ENCODE data around the gene SCN3A.

Gene SCN3A

GRCh38 chr2:165198181-165198580, 5.7 kb downstream of the SCN3A start:
- no peak overlapping the region for H2AK5ac ChIP-seq (ENCODE audit: low read length)
- WGBS (ENCODE audit: extremely low coverage, insufficient coverage, low lambda C conversion rate) = no CpG with 5 or more reads among the region's 2 CpGs

GRCh38 chr2:165197346-165197745, 6.5 kb downstream of the SCN3A start:
- no CpG with 5 or more reads among the region's 1 CpG for WGBS (ENCODE audit: extremely low coverage, insufficient coverage, low lambda C conversion rate)
- Histone ChIP-seq H3K27me3 (ENCODE audit: insufficient read depth, low read length, poor library complexity) (no peaks in the 10 kb centered on the region), H2BK15ac (replicated peaks; ENCODE audit: low read depth) (no peak overlapping the region), H3K4me2 (ENCODE audit: low read length) (no peak overlapping the region), H3K36me3 (ENCODE audit: control insufficient read depth, insufficient read depth, low read length) (no peaks in the 10 kb centered on the region), H3K79me1 (ENCODE audit: low read length) (no peaks in the 10 kb centered on the region), H3K27ac (ENCODE audit: low read depth, low read length) (no peak overlapping the region), H3K4me1 (ENCODE audit: control insufficient read depth, low read depth, low read length) (no peaks in the 10 kb centered on the region), H4K5ac (ENCODE audit: low read length) (no peak overlapping the region), H3K23ac (ENCODE audit: low read length) (no peak overlapping the region), H2BK5ac (ENCODE audit: low read length) (no peak overlapping the region), H3K4me3 (ENCODE audit: low read length) (no peak overlapping the region), H3K18ac (ENCODE audit: low read length) (no peak overlapping the region), H3K56ac (ENCODE audit: low read length) (no peak overlapping the region), H3K9ac (ENCODE audit: low read length) (no peak overlapping the region), H3K4ac (ENCODE audit: low read depth, low read length) (no peak overlapping the region), H2BK120ac (ENCODE audit: low read depth, low read length) (no peak overlapping the region), H4K8ac (ENCODE audit: low read depth, low read length) (no peak overlapping the region), H2AK5ac (ENCODE audit: low read length) (no peak overlapping the region), H3K79me2 (ENCODE audit: control insufficient read depth, insufficient read depth, low read length) (no peaks in the 10 kb centered on the region)
- no peak for DNase-seq

More at GRCh38 chr2:165198181-165198580, 5.7 kb downstream of the SCN3A start:
- H3K27me3 ChIP-seq (ENCODE audit: insufficient read depth, low read length, poor library complexity) = no peaks in the 10 kb centered on the region
- H3K27ac ChIP-seq (ENCODE audit: low read depth, low read length) = no peak overlapping the region
- no peak overlapping the region for H4K8ac ChIP-seq (ENCODE audit: low read depth, low read length)
- H3K79me2 ChIP-seq (ENCODE audit: control insufficient read depth, insufficient read depth, low read length) = no peaks in the 10 kb centered on the region
- no peak overlapping the region for H2BK15ac ChIP-seq (replicated peaks; ENCODE audit: low read depth)
- no peak overlapping the region for H3K9ac ChIP-seq (ENCODE audit: low read length)
- no peak for DNase-seq
- no peak overlapping the region for H3K56ac ChIP-seq (ENCODE audit: low read length)
- no peaks in the 10 kb centered on the region for H3K4me1 ChIP-seq (ENCODE audit: control insufficient read depth, low read depth, low read length)
- H3K79me1 ChIP-seq (ENCODE audit: low read length) = no peaks in the 10 kb centered on the region
- H3K23ac ChIP-seq (ENCODE audit: low read length) = no peak overlapping the region
- H2BK5ac ChIP-seq (ENCODE audit: low read length) = no peak overlapping the region
- no peak overlapping the region for H3K4me3 ChIP-seq (ENCODE audit: low read length)
- no peak overlapping the region for H4K5ac ChIP-seq (ENCODE audit: low read length)
- H3K4me2 ChIP-seq (ENCODE audit: low read length) = no peak overlapping the region
- H3K36me3 ChIP-seq (ENCODE audit: control insufficient read depth, insufficient read depth, low read length) = no peaks in the 10 kb centered on the region
- no peak overlapping the region for H3K4ac ChIP-seq (ENCODE audit: low read depth, low read length)
- no peak overlapping the region for H3K18ac ChIP-seq (ENCODE audit: low read length)
- no peak overlapping the region for H2BK120ac ChIP-seq (ENCODE audit: low read depth, low read length)

DNA sequence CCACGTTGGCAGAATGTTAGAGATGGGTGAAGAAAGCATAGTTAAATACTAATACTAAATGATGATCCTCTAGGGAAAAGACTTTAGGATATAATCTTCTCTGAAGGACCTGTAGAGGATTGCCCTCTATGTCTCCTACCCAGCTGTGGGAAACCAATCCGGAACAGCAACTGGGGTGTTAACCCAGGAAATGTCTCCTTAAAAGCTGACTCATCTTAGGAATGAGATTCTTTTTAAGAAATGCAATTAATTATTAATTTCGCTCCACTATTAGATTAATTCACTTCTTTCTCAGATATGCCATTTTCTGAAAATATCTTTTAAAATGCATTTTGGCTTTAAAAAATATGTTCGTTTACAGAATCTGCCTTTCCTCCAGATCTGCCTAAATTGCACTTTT, 7.4 kb downstream of the SCN3A start:
- H3K27ac ChIP-seq (ENCODE audit: low read depth, low read length) = no peak overlapping the region
- no peak overlapping the region for H2BK15ac ChIP-seq (replicated peaks; ENCODE audit: low read depth)
- H3K79me2 ChIP-seq (ENCODE audit: control insufficient read depth, insufficient read depth, low read length) = no peaks in the 10 kb centered on the region
- no peak overlapping the region for H2BK120ac ChIP-seq (ENCODE audit: low read depth, low read length)
- no peaks in the 10 kb centered on the region for H3K27me3 ChIP-seq (ENCODE audit: insufficient read depth, low read length, poor library complexity)
- no peak overlapping the region for H3K4me3 ChIP-seq (ENCODE audit: low read length)
- no peak for DNase-seq
- no peak overlapping the region for H3K18ac ChIP-seq (ENCODE audit: low read length)
- no peaks in the 10 kb centered on the region for H3K4me1 ChIP-seq (ENCODE audit: control insufficient read depth, low read depth, low read length)
- H3K56ac ChIP-seq (ENCODE audit: low read length) = no peak overlapping the region
- no peak overlapping the region for H3K23ac ChIP-seq (ENCODE audit: low read length)
- H3K36me3 ChIP-seq (ENCODE audit: control insufficient read depth, insufficient read depth, low read length) = no peaks in the 10 kb centered on the region
- no peak overlapping the region for H2BK5ac ChIP-seq (ENCODE audit: low read length)
- no peaks in the 10 kb centered on the region for H3K79me1 ChIP-seq (ENCODE audit: low read length)
- H4K5ac ChIP-seq (ENCODE audit: low read length) = no peak overlapping the region
- H4K8ac ChIP-seq (ENCODE audit: low read depth, low read length) = no peak overlapping the region
- no peak overlapping the region for H3K9ac ChIP-seq (ENCODE audit: low read length)
- H3K4me2 ChIP-seq (ENCODE audit: low read length) = no peak overlapping the region
- no peak overlapping the region for H2AK5ac ChIP-seq (ENCODE audit: low read length)
- H3K4ac ChIP-seq (ENCODE audit: low read depth, low read length) = no peak overlapping the region
- no CpG with 5 or more reads among the region's 4 CpGs for WGBS (ENCODE audit: extremely low coverage, insufficient coverage, low lambda C conversion rate)

GRCh38 chr2:165193178-165193777, 10.6 kb downstream of the SCN3A start:
- Histone ChIP-seq H3K9ac (ENCODE audit: low read length) (no peak overlapping the region), H3K56ac (ENCODE audit: low read length) (no peak overlapping the region), H3K18ac (ENCODE audit: low read length) (no peak overlapping the region), H3K4ac (ENCODE audit: low read depth, low read length) (no peak overlapping the region), H3K4me2 (ENCODE audit: low read length) (no peak overlapping the region), H2AK5ac (ENCODE audit: low read length) (no peak overlapping the region), H3K27me3 (ENCODE audit: insufficient read depth, low read length, poor library complexity) (no peaks in the 10 kb centered on the region), H2BK15ac (replicated peaks; ENCODE audit: low read depth) (no peak overlapping the region), H4K5ac (ENCODE audit: low read length) (no peak overlapping the region), H2BK5ac (ENCODE audit: low read length) (no peak overlapping the region), H3K79me2 (ENCODE audit: control insufficient read depth, insufficient read depth, low read length) (no peaks in the 10 kb centered on the region), H3K36me3 (ENCODE audit: control insufficient read depth, insufficient read depth, low read length) (no peaks in the 10 kb centered on the region), H4K8ac (ENCODE audit: low read depth, low read length) (no peak overlapping the region), H2BK120ac (ENCODE audit: low read depth, low read length) (no peak overlapping the region), H3K4me3 (ENCODE audit: low read length) (no peak overlapping the region), H3K4me1 (ENCODE audit: control insufficient read depth, low read depth, low read length) (no peaks in the 10 kb centered on the region), H3K23ac (ENCODE audit: low read length) (no peak overlapping the region), H3K79me1 (ENCODE audit: low read length) (no peaks in the 10 kb centered on the region), H3K27ac (ENCODE audit: low read depth, low read length) (no peak overlapping the region)
- WGBS (ENCODE audit: extremely low coverage, insufficient coverage, low lambda C conversion rate) = no CpG with 5 or more reads among the region's 4 CpGs
- DNase-seq = no peak

GRCh38 chr2:165192729-165193128, 11.1 kb downstream of the SCN3A start:
- WGBS (ENCODE audit: extremely low coverage, insufficient coverage, low lambda C conversion rate) = no CpG with 5 or more reads among the region's 2 CpGs

GRCh38 chr2:165191096-165191728, 12.6 kb downstream of the SCN3A start:
- no peak overlapping the region for H3K56ac ChIP-seq (ENCODE audit: low read length)
- H3K4me2 ChIP-seq (ENCODE audit: low read length) = no peak overlapping the region
- no peak overlapping the region for H3K4ac ChIP-seq (ENCODE audit: low read depth, low read length)
- H3K27ac ChIP-seq (ENCODE audit: low read depth, low read length) = no peak overlapping the region
- no CpG with 5 or more reads among the region's 2 CpGs for WGBS (ENCODE audit: extremely low coverage, insufficient coverage, low lambda C conversion rate)
- H4K5ac ChIP-seq (ENCODE audit: low read length) = no peak overlapping the region
- no peaks in the 10 kb centered on the region for H3K79me1 ChIP-seq (ENCODE audit: low read length)
- no peak overlapping the region for H3K18ac ChIP-seq (ENCODE audit: low read length)
- no peak overlapping the region for H4K8ac ChIP-seq (ENCODE audit: low read depth, low read length)
- H3K36me3 ChIP-seq (ENCODE audit: control insufficient read depth, insufficient read depth, low read length) = no peaks in the 10 kb centered on the region
- H2BK15ac ChIP-seq (replicated peaks; ENCODE audit: low read depth) = no peak overlapping the region
- H3K9ac ChIP-seq (ENCODE audit: low read length) = no peak overlapping the region
- no peak overlapping the region for H2BK5ac ChIP-seq (ENCODE audit: low read length)
- H3K23ac ChIP-seq (ENCODE audit: low read length) = no peak overlapping the region
- no peak overlapping the region for H2AK5ac ChIP-seq (ENCODE audit: low read length)
- DNase-seq = no peak
- no peak overlapping the region for H2BK120ac ChIP-seq (ENCODE audit: low read depth, low read length)
- no peak overlapping the region for H3K4me3 ChIP-seq (ENCODE audit: low read length)
- no peaks in the 10 kb centered on the region for H3K79me2 ChIP-seq (ENCODE audit: control insufficient read depth, insufficient read depth, low read length)
- no peaks in the 10 kb centered on the region for H3K4me1 ChIP-seq (ENCODE audit: control insufficient read depth, low read depth, low read length)
- no peaks in the 10 kb centered on the region for H3K27me3 ChIP-seq (ENCODE audit: insufficient read depth, low read length, poor library complexity)

More at GRCh38 chr2:165192729-165193128, 11.1 kb downstream of the SCN3A start:
- Histone ChIP-seq H4K8ac (ENCODE audit: low read depth, low read length) (no peak overlapping the region), H3K9ac (ENCODE audit: low read length) (no peak overlapping the region), H3K23ac (ENCODE audit: low read length) (no peak overlapping the region), H2BK5ac (ENCODE audit: low read length) (no peak overlapping the region), H3K36me3 (ENCODE audit: control insufficient read depth, insufficient read depth, low read length) (no peaks in the 10 kb centered on the region), H3K4me1 (ENCODE audit: control insufficient read depth, low read depth, low read length) (no peaks in the 10 kb centered on the region), H3K4me3 (ENCODE audit: low read length) (no peak overlapping the region), H3K79me2 (ENCODE audit: control insufficient read depth, insufficient read depth, low read length) (no peaks in the 10 kb centered on the region), H2BK15ac (replicated peaks; ENCODE audit: low read depth) (no peak overlapping the region), H3K27ac (ENCODE audit: low read depth, low read length) (no peak overlapping the region), H3K4ac (ENCODE audit: low read depth, low read length) (no peak overlapping the region), H3K27me3 (ENCODE audit: insufficient read depth, low read length, poor library complexity) (no peaks in the 10 kb centered on the region), H2AK5ac (ENCODE audit: low read length) (no peak overlapping the region), H3K79me1 (ENCODE audit: low read length) (no peaks in the 10 kb centered on the region), H2BK120ac (ENCODE audit: low read depth, low read length) (no peak overlapping the region), H4K5ac (ENCODE audit: low read length) (no peak overlapping the region), H3K4me2 (ENCODE audit: low read length) (no peak overlapping the region), H3K18ac (ENCODE audit: low read length) (no peak overlapping the region), H3K56ac (ENCODE audit: low read length) (no peak overlapping the region)
- no peak for DNase-seq

Measured in mesendoderm (in vitro differentiated cells).